ENCODE data around the gene TNFAIP3. TPM values are rescaled to one million over a fixed set of nuclear protein-coding genes. Genes with fewer than 3 reads are reported as not detected.

TNFAIP3 gene
- total and polyA plus RNA-seq, 2 of the 8 experiments (the other 6 are each of a cell fraction or from before 2014, with no cell fraction given) = 1.6 to 2.0 TPM

DNA sequence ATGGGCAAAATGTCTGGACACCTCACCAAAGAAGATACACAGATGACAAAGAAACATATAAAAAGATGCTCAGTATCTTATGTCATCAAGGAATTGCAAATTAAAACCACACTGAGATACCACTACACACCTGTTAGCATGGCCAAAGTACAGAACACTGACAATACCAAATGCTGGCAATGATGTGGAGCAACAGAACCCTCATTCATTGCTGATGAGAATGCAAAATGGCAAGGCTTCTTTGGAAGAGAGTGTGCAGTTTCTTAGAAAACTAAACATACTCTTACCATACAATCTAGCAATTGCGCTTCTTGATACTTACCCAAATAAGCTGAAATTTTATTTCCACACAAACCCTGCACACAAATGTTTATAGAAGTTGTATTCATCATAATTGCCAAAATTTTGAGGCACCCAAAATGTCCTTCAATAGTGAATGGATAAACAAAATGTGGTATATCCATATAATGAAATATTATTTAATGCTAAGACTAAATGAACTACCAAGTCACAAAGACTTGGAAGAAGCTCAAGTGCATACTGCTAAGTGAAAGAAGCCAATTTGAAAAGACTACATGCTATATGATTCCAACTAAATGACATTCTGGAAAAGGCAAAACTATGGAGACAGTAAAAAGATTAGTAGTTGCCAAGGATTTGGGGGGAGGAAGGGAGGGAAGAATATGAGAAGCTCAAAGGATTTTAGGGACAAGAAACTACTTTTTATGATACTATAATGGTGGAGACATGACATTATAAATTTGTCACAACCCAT, 50.7 kb downstream of the TNFAIP3 start (continued):
- TF ChIP-seq HDAC6 (IDR thresholded peaks at IDR 0.05; ENCODE audit: low read depth, low read length) = no peak
- TF ChIP-seq SRF (IDR thresholded peaks at IDR 0.05; ENCODE audit: low read depth, low read length) = no peak
- no peak for TF ChIP-seq RXRA (IDR thresholded peaks at IDR 0.05; ENCODE audit: insufficient read depth, low read depth, low read length)
- TF ChIP-seq NANOG (IDR thresholded peaks at IDR 0.05; ENCODE audit: insufficient read depth, low read depth, low read length, poor library complexity, severe bottlenecking) = no peak
- TF ChIP-seq, protein P1, sequence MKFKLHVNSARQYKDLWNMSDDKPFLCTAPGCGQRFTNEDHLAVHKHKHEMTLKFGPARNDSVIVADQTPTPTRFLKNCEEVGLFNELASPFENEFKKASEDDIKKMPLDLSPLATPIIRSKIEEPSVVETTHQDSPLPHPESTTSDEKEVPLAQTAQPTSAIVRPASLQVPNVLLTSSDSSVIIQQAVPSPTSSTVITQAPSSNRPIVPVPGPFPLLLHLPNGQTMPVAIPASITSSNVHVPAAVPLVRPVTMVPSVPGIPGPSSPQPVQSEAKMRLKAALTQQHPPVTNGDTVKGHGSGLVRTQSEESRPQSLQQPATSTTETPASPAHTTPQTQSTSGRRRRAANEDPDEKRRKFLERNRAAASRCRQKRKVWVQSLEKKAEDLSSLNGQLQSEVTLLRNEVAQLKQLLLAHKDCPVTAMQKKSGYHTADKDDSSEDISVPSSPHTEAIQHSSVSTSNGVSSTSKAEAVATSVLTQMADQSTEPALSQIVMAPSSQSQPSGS (IDR thresholded peaks at IDR 0.05; ENCODE audit: low read length) = no peak
- TF ChIP-seq CBX5 (IDR thresholded peaks at IDR 0.05; ENCODE audit: low read depth, low read length) = no peak
- TF ChIP-seq FOSL1 (IDR thresholded peaks at IDR 0.05; ENCODE audit: insufficient read depth, low read depth, low read length) = no peak
- TF ChIP-seq POLR2AphosphoS5 (IDR thresholded peaks at IDR 0.05; ENCODE audit: low read depth, low read length) = no peak
- TF ChIP-seq SIN3A (conservative IDR thresholded peaks at IDR 0.05 in 1 of 2, IDR thresholded peaks at IDR 0.05 in 1 of 2; ENCODE audit: low read depth in 1 of 2, low read length in 2 of 2) = no peak
- no peak for TF ChIP-seq CBX8 (IDR thresholded peaks at IDR 0.05; ENCODE audit: borderline replicate concordance, low read depth, low read length)
